OCI-LY3 (cell line): ENCODE measurements around the gene TSPAN19.

ENCODE experiments used
- EZH2phosphoT487 ChIP-seq: fragments of 200-600 bp; shearing (Covaris generic); IDR thresholded peaks from 2 replicates; pipeline ENCODE4 v1.6.1; 2018; ENCODE audit warnings: antibody characterized with exemption, mixed run types, low read depth
- TF ChIP-seq, protein P1 (sequence below): fragments of 200-600, 300-600 bp; sonication (generic); IDR thresholded peaks from 2 replicates; pipeline ENCODE4 v1.5.1; 2014; ENCODE audit warnings: antibody characterized with exemption, low read length, low read depth

DNA sequence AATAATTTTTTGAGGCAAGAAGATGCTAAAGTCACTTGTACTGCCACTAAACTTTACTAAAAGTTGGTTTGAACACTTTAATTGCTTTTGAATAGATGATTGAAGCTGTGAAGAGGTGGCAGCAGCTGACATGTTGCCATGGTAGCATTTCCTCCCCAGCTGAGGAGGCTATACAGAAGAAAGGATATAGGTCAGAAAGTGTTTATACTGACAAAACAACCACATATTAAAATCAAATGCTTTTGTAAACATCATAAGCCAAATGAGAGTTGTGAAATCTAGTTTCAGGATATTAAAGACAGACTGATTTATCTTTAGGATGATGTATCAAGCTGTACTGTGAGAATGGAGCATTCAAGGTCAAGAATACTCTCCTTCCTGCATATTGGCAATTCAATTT lies 41.7 kb downstream of the TSPAN19 start:
- TF ChIP-seq, protein P1, sequence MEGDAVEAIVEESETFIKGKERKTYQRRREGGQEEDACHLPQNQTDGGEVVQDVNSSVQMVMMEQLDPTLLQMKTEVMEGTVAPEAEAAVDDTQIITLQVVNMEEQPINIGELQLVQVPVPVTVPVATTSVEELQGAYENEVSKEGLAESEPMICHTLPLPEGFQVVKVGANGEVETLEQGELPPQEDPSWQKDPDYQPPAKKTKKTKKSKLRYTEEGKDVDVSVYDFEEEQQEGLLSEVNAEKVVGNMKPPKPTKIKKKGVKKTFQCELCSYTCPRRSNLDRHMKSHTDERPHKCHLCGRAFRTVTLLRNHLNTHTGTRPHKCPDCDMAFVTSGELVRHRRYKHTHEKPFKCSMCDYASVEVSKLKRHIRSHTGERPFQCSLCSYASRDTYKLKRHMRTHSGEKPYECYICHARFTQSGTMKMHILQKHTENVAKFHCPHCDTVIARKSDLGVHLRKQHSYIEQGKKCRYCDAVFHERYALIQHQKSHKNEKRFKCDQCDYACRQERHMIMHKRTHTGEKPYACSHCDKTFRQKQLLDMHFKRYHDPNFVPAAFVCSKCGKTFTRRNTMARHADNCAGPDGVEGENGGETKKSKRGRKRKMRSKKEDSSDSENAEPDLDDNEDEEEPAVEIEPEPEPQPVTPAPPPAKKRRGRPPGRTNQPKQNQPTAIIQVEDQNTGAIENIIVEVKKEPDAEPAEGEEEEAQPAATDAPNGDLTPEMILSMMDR = no peak
- no peak for TF ChIP-seq EZH2phosphoT487
